OCI-LY3 (cell line): Measurements from ENCODE around the gene SPRYD7.
"Not testable (repeated sequence)": the region's sequence is repeated elsewhere in the genome, so short reads cannot be mapped to it uniquely, and the experiment has no call there.

Experiments used
- CTCF ChIP-seq: fragments of 200-600, 300-600 bp; sonication (generic); IDR thresholded peaks from 2 replicates; pipeline ENCODE4 v1.5.1; 2014; ENCODE audit warnings: antibody characterized with exemption, low read length, low read depth
- EZH2phosphoT487 ChIP-seq: fragments of 200-600 bp; shearing (Covaris generic); IDR thresholded peaks from 2 replicates; pipeline ENCODE4 v1.6.1; 2018; ENCODE audit warnings: antibody characterized with exemption, mixed run types, low read depth

- not testable (repeated sequence) for TF ChIP-seq CTCF, EZH2phosphoT487
Observed at GRCh38 chr13:49948777-49949270, 12.7 kb upstream of the SPRYD7 start.
